ENCODE data around the gene AAK1. TPM values are rescaled to one million over a fixed set of nuclear protein-coding genes. Genes with fewer than 3 reads are reported as not detected.

The AAK1 gene
- total and polyA plus RNA-seq, 2 experiments from 2014 or later, result 39.0 to 52.4 TPM

GRCh38 chr2:69470911-69471310 lies 172.6 kb downstream of the AAK1 start (continued):
- TF ChIP-seq REST (IDR thresholded peaks at IDR 0.05; ENCODE audit: unreplicated experiment) (no peak), JUNB (IDR thresholded peaks at IDR 0.05; ENCODE audit: unreplicated experiment) (no peak), EZH2phosphoT487 (IDR thresholded peaks at IDR 0.05; ENCODE audit: unreplicated experiment) (no peak), POLR2AphosphoS5 (IDR thresholded peaks at IDR 0.05; ENCODE audit: low read depth) (no peak), ZNF462 (CRISPR knock-in tag; IDR thresholded peaks at IDR 0.05) (no peak), CREB1 (CRISPR knock-in tag; IDR thresholded peaks at IDR 0.05; ENCODE audit: low read depth) (no peak), EZH2 (IDR thresholded peaks at IDR 0.05; ENCODE audit: low read depth, unreplicated experiment) (no peak), ZNF331 (CRISPR knock-in tag; IDR thresholded peaks at IDR 0.05; ENCODE audit: low read depth) (no peak)

Data from GM23338 (cell line).